GM12875 (cell line): Measurements from ENCODE around the gene SH2D2A.

ENCODE experiments used
- H3K4me3 ChIP-seq: one replicate; pipeline ENCODE4 v1.5.1; 2011; ENCODE audit warnings: low read depth, low read length, control low read depth
- TF ChIP-seq, protein P1 (sequence below): IDR thresholded peaks from 2 replicates; pipeline ENCODE4 v1.5.1; 2011; ENCODE audit warnings: low read depth, mild to moderate bottlenecking, control low read depth, inconsistent platforms, low read length, moderate library complexity, borderline replicate concordance; ENCODE audit not compliant: insufficient read depth

Gene SH2D2A

DNA sequence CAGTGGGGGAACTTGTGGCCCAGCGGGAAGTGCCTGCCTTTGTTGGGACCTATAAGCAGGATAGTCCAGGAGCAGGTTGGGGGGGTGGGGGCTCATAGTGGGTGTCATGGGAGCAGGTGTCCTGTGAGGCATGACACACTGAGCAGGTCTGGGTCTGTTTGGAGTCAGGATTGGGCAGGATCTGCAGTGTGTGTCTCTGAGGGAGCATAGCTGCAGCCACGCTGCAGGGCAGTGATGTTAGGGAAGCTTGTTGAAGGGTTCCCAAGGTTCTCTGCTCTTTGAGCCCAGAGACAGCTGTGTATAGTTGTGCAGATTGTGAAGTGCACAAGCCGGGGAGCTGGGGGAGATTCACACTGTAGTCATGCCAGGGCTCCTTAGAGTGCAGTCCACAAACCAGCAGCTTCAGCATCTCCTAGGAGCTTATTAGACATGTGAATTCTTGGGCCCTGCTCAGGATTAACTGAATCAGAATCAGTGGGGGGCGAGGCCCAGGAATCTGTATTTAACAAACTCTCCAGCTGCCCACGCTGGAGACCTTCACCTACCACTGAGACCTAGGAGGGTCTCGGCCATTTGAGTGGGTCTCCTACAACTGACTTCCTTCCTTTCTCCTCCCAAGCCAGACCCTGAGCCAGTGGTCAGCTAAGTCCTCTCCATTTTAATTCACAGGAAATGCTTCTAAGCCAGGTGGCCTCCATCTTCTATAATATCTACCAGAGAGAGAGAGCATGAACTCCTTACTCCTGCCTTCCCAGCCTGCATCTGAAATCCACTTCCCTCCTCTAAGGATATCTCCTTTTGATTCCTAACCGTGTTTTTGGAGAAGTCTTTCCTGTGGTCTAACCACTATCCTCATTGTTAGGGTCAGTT, 31.2 kb upstream of the SH2D2A start:
- H3K4me3 ChIP-seq = no peak overlapping the region
- TF ChIP-seq, protein P1, sequence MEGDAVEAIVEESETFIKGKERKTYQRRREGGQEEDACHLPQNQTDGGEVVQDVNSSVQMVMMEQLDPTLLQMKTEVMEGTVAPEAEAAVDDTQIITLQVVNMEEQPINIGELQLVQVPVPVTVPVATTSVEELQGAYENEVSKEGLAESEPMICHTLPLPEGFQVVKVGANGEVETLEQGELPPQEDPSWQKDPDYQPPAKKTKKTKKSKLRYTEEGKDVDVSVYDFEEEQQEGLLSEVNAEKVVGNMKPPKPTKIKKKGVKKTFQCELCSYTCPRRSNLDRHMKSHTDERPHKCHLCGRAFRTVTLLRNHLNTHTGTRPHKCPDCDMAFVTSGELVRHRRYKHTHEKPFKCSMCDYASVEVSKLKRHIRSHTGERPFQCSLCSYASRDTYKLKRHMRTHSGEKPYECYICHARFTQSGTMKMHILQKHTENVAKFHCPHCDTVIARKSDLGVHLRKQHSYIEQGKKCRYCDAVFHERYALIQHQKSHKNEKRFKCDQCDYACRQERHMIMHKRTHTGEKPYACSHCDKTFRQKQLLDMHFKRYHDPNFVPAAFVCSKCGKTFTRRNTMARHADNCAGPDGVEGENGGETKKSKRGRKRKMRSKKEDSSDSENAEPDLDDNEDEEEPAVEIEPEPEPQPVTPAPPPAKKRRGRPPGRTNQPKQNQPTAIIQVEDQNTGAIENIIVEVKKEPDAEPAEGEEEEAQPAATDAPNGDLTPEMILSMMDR = no peak

DNA sequence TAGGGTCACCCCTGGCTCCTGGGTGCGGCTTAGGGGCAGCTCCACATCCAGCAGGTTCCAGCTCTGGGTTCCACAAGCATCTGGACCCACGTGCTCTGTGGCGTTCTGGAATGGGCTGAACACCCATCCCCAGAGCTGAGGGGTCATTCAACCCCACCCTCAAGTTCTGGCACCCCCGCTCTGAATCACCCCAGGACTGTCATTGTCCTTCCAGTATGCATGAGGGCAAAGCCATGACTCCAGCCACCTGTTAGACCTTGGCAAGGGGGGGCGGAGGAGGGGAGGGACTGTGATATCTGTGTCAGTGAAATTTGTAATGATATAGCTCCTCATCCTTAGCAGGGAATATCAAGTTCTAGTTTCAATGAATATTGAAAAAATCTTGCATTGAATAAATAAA, 30.0 kb upstream of the SH2D2A start:
- TF ChIP-seq, protein P1 = no peak

DNA sequence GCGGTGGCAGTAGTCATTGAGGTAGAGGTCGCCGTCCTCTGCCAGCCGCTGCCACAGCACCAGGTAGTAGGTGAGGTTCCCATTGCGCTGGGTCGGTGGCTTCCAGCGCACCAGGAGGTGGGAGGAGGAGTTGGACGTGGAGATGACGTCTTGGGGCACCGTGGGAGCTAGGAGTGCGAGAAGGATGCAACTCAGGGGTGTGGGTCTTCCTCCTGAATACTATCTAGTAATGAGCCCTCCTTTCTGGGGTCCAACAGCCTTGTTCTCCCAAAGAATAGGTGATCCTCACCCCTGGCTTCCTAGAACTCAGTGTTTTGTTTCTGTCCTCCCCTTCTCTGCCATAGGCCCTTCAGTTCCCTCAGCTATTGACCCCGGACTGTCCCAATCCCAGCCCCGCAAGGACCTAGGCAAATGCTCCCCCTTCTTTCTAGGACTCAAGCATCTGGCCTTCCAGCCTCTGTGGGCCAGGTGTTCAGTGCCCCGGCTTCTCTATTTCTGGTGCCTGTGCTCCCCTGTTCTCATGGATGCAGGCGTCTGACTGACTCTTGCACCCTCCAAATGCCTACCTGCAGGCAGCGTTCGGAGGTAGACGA, 29.4 kb upstream of the SH2D2A start:
- no peak overlapping the region for H3K4me3 ChIP-seq
- TF ChIP-seq, protein P1 = no peak

More for the DNA sequence above, 30.0 kb upstream of the SH2D2A start:
- H3K4me3 ChIP-seq = no peak overlapping the region

DNA sequence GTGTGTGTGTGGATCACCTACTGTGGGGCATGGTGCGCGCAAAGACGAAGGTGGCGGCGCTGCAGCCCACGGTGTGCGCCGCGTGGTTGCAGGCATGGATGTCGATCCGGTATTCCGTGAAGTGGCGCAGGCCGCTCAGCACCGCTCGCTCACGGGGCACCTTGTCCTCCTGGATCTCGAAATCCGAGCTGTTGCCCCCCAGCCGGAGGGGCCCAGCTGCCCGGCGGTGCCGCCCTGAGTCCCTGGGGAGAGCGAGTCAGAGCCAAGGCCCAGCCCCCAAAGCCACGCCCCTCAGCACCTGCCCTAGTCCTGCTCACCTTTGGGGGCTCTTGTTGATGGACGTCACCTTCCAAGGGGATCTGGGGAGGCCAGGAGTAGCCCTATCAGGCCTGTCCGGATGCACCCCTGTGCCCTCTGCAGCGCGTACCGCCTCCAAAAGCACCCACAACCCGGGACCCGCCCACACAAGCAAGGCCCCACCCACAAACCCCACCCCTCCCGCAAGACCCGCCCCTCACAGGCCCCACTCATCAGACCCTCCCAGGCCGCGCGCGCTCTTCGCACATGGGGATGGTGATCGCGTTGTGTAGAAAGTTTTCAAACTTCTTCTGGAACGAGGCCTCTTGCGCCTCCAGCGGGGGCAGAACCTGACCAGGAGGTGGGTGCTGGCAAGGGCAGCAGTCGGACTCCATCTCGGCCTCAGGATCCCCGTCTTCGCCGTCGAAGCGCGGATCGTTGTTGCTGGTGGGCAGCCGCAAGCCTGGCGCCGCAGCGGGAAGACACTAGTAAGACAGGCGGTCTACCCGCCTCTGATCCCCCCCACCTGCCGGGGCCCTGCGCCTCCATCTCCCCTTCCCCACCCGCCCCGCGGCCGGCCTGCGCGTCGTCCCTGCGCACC, 28.7 kb upstream of the SH2D2A start:
- H3K4me3 ChIP-seq = no peak overlapping the region
- TF ChIP-seq, protein P1 = no peak

DNA sequence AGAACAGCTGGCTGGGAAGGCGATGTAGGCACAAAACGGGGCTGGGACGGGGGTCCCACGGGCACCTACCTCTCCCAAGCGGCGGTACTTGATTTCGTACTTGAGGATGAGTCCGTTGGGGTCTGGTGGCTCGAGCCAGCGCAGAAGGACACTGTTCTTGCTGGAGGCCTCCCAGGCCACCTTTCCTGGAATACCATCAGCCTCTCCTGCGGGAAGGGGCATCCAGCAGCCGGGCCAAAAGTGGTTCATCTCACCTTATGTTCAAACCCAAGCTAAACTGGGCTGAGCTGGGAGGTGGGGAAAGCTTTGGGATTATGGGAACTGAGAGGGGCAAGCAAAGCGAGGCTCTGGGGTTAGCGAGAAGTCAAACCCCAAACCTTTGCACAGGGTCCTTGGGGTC, 28.0 kb upstream of the SH2D2A start:
- no peak overlapping the region for H3K4me3 ChIP-seq
- TF ChIP-seq, protein P1 = no peak

DNA sequence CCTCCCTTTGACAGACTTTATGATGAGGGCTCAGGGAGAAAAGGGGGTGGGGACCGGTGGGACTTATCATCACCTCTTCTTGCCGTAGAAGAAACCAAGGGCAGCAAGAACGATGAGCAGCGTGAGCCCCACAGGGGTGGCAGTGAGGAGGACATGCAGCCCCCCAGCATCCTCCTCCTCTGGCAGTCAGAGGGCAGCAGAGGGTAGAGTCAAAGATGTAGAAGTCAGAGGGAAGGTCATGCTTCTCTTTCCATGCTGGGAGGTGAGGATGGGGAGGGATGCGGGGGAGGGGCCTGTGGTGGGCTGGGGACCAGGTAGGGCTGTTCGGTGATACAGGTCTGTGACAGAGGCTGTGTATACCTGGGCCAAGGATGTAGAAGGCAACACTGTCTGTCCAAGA, 27.5 kb upstream of the SH2D2A start:
- H3K4me3 ChIP-seq = no peak overlapping the region
- TF ChIP-seq, protein P1 = no peak
